Upper lobe of left lung (tissue), 6 donors: ENCODE results near the gene RAET1E. TPM values are rescaled to one million over a fixed set of nuclear protein-coding genes. Genes with fewer than 3 reads are reported as not detected.
"Not testable (repeated sequence)": the region's sequence is repeated elsewhere in the genome, so short reads cannot be mapped to it uniquely, and the experiment has no call there.

Experiments
- ATAC-seq, 2 donors: fragments of 200-7000 bp; cut with Tn5 transposase; one replicate each; pipeline ENCODE4 v1.9.1; 2022; ENCODE audit warnings: mild to moderate bottlenecking in 2 of 2, moderate library complexity in 2 of 2; ENCODE audit not compliant: low FRiP score in 2 of 2
- DNase-seq, 2 donors: peaks; one replicate each; pipeline ENCODE4 v3.0.0-alpha.2; 2019 to 2020
- H3K27ac ChIP-seq, 4 donors: fragments of 200-600 bp; sonication (generic); one replicate each; pipeline ENCODE4 v1.5.1; 2016 to 2019
- H3K27me3 ChIP-seq, 4 donors: fragments of 200-600 bp; sonication (generic); one replicate each; pipeline ENCODE4 v1.5.1; 2017 to 2019
- H3K36me3 ChIP-seq, 4 donors: fragments of 200-600 bp; sonication (generic); one replicate each; pipeline ENCODE4 v1.5.1; 2016 to 2019
- H3K4me1 ChIP-seq, 4 donors: fragments of 200-600 bp; sonication (generic); one replicate each; pipeline ENCODE4 v1.5.1; 2018 to 2019
- H3K4me3 ChIP-seq, 4 donors: fragments of 200-600 bp; sonication (generic); one replicate each; pipeline ENCODE4 v1.5.1; 2017 to 2019; ENCODE audit warnings: mild to moderate bottlenecking in 2 of 4, moderate library complexity in 1 of 4
- H3K9me3 ChIP-seq, 4 donors: fragments of 200-600 bp; sonication (generic); one replicate each; pipeline ENCODE4 v1.5.1; 2018 to 2019
- CTCF ChIP-seq, 6 experiments: fragments of 450-650 bp in 4 of 6; fragments of 200-600 bp in 2 of 6; sonication (generic) in 2 of 6; IDR thresholded peaks; one replicate each; pipeline ENCODE4 v1.5.1; 2016 to 2019; ENCODE audit warnings: antibody characterized with exemption in 6 of 6
- EP300 ChIP-seq, 4 donors: sonication (generic); formaldehyde crosslinking; IDR thresholded peaks; one replicate each; pipeline ENCODE4 v1.5.1; 2017; ENCODE audit warnings: antibody characterized with exemption in 4 of 4, control low read depth in 2 of 4
- POLR2A ChIP-seq, 4 donors: fragments of 450-650 bp; IDR thresholded peaks; one replicate each; pipeline ENCODE4 v1.5.1; 2016 to 2017; ENCODE audit warnings: antibody characterized with exemption in 4 of 4, mild to moderate bottlenecking in 2 of 4
- POLR2AphosphoS5 ChIP-seq, 2 donors: sonication (generic); formaldehyde crosslinking; IDR thresholded peaks; one replicate each; pipeline ENCODE4 v1.5.1; 2017; ENCODE audit warnings: antibody characterized with exemption in 2 of 2
- WGBS, 2 donors: methylation state at CpG; one replicate each; pipeline ENCODE4 v1.1.5; 2017 to 2018; 5-methylcytosine and 5-hydroxymethylcytosine counted together
- total RNA-seq, 6 donors: library from RNA; depleted of rRNA in 4 of 6; stranded (reverse); fragments of >200 nt in 4 of 6; gene quantifications; one replicate each; pipeline versions ENCODE4 v1.1.0 to v1.2.1, GENCODE V29; 2016 to 2021
- donor health status: DM: no; HTN: no; CAD: no; lungs with moderate emphysema.
- donor health status: DM: no; HTN: yes; CAD: no; lungs with severe emphysema.

Gene RAET1E
- total RNA-seq, 6 donors from 2014 or later, result 0.30 to 2.3 (median 1.4) TPM; not detected in 1

- peaks cover 0 to 9% (median 5%) of the 10 kb centered on the region in 4 donors for H3K9me3 ChIP-seq
- WGBS, 2 donors, result 87 to 95% methylated on average over 6 to 9 of the region's 9 CpGs
- no peak for ATAC-seq
These were observed 12.0 kb upstream of the RAET1E start for GRCh38 chr6:149909701-149910470.

GRCh38 chr6:149908480-149908879 is 10.6 kb upstream of the RAET1E start:
- ATAC-seq, H3K4me1 ChIP-seq, H3K27ac ChIP-seq, DNase-seq, H3K36me3 ChIP-seq, H3K27me3 ChIP-seq, H3K9me3 ChIP-seq, H3K4me3 ChIP-seq: not testable (repeated sequence)
- 78 to 81% methylated on average over 3 to 4 of the region's 4 CpGs for WGBS, 2 donors

More at GRCh38 chr6:149909701-149910470, 12.0 kb upstream of the RAET1E start:
- TF ChIP-seq EP300 (IDR thresholded peaks at IDR 0.05) (no peak), POLR2A (IDR thresholded peaks at IDR 0.05) (no peak), CTCF (IDR thresholded peaks at IDR 0.05) (no peak), POLR2AphosphoS5 (IDR thresholded peaks at IDR 0.05) (no peak)
- Histone ChIP-seq H3K36me3 (no peaks in the 10 kb centered on the region), H3K27ac (no peak overlapping the region), H3K4me1 (no peaks in the 10 kb centered on the region), H3K4me3 (no peak overlapping the region), H3K27me3 (no peaks in the 10 kb centered on the region)
- DNase-seq, result no peak

DNA sequence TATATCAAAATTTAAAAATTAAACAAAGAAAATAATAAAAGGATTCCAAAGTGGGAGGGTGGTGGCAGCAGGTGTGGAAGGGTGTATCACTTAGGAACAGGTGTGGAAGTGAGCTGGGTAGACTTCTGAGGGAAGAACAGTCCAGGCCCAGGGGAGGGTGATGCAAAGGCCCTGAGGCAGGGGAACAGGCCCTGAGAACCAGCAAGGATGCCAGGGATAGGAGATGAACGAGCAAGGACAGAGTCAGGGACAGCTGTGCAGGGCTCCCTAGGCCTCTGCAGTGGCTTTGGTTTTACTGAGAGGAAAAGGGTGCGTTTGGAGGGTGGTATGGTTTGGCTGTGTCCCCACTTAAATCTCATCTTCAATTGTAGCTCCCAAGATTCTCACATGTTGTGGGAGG is 9.4 kb upstream of the RAET1E start:
- ATAC-seq (no peak), DNase-seq (no peak)
- no peak overlapping the region for H3K4me3 ChIP-seq
- H3K27ac ChIP-seq, result no peak overlapping the region
- WGBS, 2 donors, result 86 to 94% methylated on average over 2 of the region's 2 CpGs
- no peak for TF ChIP-seq EP300 (IDR thresholded peaks at IDR 0.05)
- TF ChIP-seq POLR2A (IDR thresholded peaks at IDR 0.05), result no peak
- no peak for TF ChIP-seq CTCF (IDR thresholded peaks at IDR 0.05)
- no peak for TF ChIP-seq POLR2AphosphoS5 (IDR thresholded peaks at IDR 0.05)
- no peaks in the 10 kb centered on the region for H3K36me3 ChIP-seq
- H3K4me1 ChIP-seq, result no peaks in the 10 kb centered on the region
- H3K27me3 ChIP-seq, result no peaks in the 10 kb centered on the region
- H3K9me3 ChIP-seq, result peaks cover 0 to 9% (median 5%) of the 10 kb centered on the region in 4 donors

DNA sequence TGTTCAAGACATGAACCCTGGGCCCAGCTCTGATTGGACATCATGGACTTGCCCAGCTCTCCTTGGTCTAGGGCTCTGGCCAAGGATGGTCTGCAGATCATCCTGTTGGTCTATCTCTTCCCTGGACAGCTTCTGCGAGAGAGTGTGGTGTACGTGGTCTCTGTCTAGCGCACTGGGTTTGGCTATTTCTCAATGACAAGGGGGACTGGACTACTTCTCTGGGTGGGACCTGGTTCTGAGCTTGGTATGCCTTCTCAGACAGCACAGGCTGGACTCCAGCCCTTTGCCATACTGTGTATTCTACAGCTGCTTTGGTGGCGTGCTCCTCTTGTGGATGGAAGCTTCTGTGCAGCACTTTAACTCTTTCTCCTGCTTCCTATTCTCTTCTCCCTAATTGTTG is 8.5 kb upstream of the RAET1E start:
- H3K36me3 ChIP-seq, result no peaks in the 10 kb centered on the region
- H3K4me3 ChIP-seq, result no peak overlapping the region
- no peak for TF ChIP-seq POLR2A (IDR thresholded peaks at IDR 0.05)
- no peak for TF ChIP-seq POLR2AphosphoS5 (IDR thresholded peaks at IDR 0.05)
- TF ChIP-seq CTCF (IDR thresholded peaks at IDR 0.05), result no peak
- no peak for TF ChIP-seq EP300 (IDR thresholded peaks at IDR 0.05)
- 89 to 97% methylated on average over 3 to 4 of the region's 4 CpGs for WGBS, 2 donors
- ATAC-seq (no peak), DNase-seq (no peak)
- peaks cover 0 to 9% (median 5%) of the 10 kb centered on the region in 4 donors for H3K9me3 ChIP-seq
- no peaks in the 10 kb centered on the region for H3K4me1 ChIP-seq
- no peaks in the 10 kb centered on the region for H3K27me3 ChIP-seq
- H3K27ac ChIP-seq, result no peak overlapping the region

DNA sequence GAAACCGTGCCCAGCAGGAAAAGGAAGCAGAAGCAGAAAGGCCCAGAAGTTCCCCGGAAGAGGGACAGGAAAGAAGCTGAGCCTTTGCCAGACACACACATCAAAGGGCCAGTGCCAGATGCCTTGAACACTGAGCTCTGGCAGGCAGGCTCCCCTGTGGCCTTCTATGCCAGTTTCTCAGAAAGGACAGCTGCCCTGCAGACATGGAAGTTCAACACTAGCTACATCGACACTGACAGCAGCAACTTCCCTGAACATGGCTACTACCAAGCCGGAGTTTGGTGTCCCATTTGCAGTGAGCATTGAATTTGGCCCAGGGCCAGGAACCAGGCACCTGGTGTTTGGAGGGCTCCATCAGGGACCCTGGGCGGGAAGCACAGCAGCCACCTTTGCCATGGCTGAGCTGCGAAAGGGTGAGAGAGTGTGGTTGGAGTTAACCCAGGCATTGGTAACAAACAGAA is 8.0 kb upstream of the RAET1E start:
- Histone ChIP-seq H3K9me3 (peaks cover 0 to 9% (median 5%) of the 10 kb centered on the region in 4 donors), H3K27ac (peak overlapping the region in 1 of 4 donors; percentile 1), H3K4me1 (no peaks in the 10 kb centered on the region), H3K27me3 (no peaks in the 10 kb centered on the region), H3K36me3 (no peaks in the 10 kb centered on the region), H3K4me3 (no peak overlapping the region)
- WGBS, 2 donors, result 75 to 79% methylated on average over 5 to 6 of the region's 6 CpGs
- TF ChIP-seq POLR2A (IDR thresholded peaks at IDR 0.05) (no peak), POLR2AphosphoS5 (IDR thresholded peaks at IDR 0.05) (peak in 1 of 2 donors; percentile 25)
- no peak for ATAC-seq
- no peak for DNase-seq
